HepG2 (cell line): Measurements from ENCODE around the gene SPRED2. TPM values are rescaled to one million over a fixed set of nuclear protein-coding genes. Genes with fewer than 3 reads are reported as not detected.

ENCODE experiments used
- ATAC-seq: fragments of 200-7000 bp; cut with Tn5 transposase; 3 replicates; pipeline ENCODE4 v1.9.1; 2020; ENCODE audit warnings: mild to moderate bottlenecking, moderate library complexity
- BruUV-seq: library from RNA; stranded (reverse); fragments of 400-500 nt; replicated peaks from 2 replicates; lab custom pipeline; 2021; lab: Mats Ljungman, UMichigan
- CTCF ChIA-PET: fragments of 300-600 bp; formaldehyde crosslinking; extraction: SDS; loops from one replicate; lab custom pipeline; 2021; ENCODE audit warnings: low total read pairs, inconsistent platforms, low intra/inter-chr PET ratio; lab: Yijun Ruan, JAX
- POLR2A ChIA-PET: fragments of 350-600 bp; sonication (Branson Sonifier 250); formaldehyde crosslinking; loops from one replicate; lab custom pipeline; 2020; ENCODE audit warnings: antibody characterized with exemption, inconsistent platforms; lab: Yijun Ruan, JAX
- DNase-seq: peaks from one replicate; pipeline ENCODE4 v3.0.0-alpha.2; 2015; ENCODE audit warnings: low spot score
- FAIRE-seq: peaks from 3 replicates; lab custom pipeline; 2011; peaks lifted over from hg19 to GRCh38; lab: Jason Lieb, UNC
- H2AFZ ChIP-seq: one replicate; pipeline ENCODE4 v1.6.1; 2011; ENCODE audit warnings: low read length, inconsistent platforms
- H3K27ac ChIP-seq: fragments of 300-600 bp; 3 replicates; pipeline ENCODE4 v1.8.0; 2011; ENCODE audit warnings: mixed run types, mild to moderate bottlenecking, mixed read lengths, low read length, inconsistent platforms; ENCODE audit not compliant: insufficient read depth; ENCODE audit errors: extremely low read length
- H3K27me3 ChIP-seq, 2 experiments: fragments of 200-600 bp in 1 of 2; 2 replicates in 1 of 2; 3 replicates in 1 of 2; pipeline versions ENCODE4 v1.6.0 to v1.8.0; 2011; ENCODE audit warnings: low read length in 2 of 2, mild to moderate bottlenecking in 2 of 2, moderate library complexity in 2 of 2, inconsistent platforms in 1 of 2; ENCODE audit not compliant: insufficient read depth in 2 of 2, control insufficient read depth in 1 of 2
- H3K36me3 ChIP-seq, 2 experiments: fragments of 200-600 bp in 1 of 2; replicated peaks in 1 of 2; 2 replicates in 1 of 2; 3 replicates in 1 of 2; pipeline versions ENCODE4 v1.5.1 to v1.8.0; 2011; ENCODE audit warnings: low read length in 2 of 2, inconsistent platforms in 1 of 2; ENCODE audit not compliant: insufficient read depth in 2 of 2, control insufficient read depth in 1 of 2
- H3K4me1 ChIP-seq: 2 replicates; pipeline ENCODE4 v1.5.1; 2012; ENCODE audit warnings: low read length, inconsistent platforms; ENCODE audit not compliant: insufficient read depth
- H3K4me2 ChIP-seq: 2 replicates; pipeline ENCODE4 v1.6.0; 2011; ENCODE audit warnings: low read depth, low read length, inconsistent platforms
- H3K4me3 ChIP-seq, 3 experiments: fragments of 200-600 bp in 1 of 3; sonication (generic), shearing (Covaris generic) in 1 of 3; replicated peaks in 1 of 3; 2 replicates each; pipeline ENCODE4 v1.5.1; 2011 to 2016; ENCODE audit warnings: low read length in 3 of 3, inconsistent platforms in 2 of 3, low read depth in 2 of 3, mild to moderate bottlenecking in 2 of 3, control low read depth in 1 of 3, mixed read lengths in 1 of 3; ENCODE audit not compliant: insufficient read depth in 1 of 3
- H3K79me2 ChIP-seq: one replicate; pipeline ENCODE4 v1.6.1; 2011; ENCODE audit warnings: low read length, inconsistent platforms; ENCODE audit not compliant: insufficient read depth
- H3K9ac ChIP-seq: 2 replicates; pipeline ENCODE4 v1.6.0; 2011; ENCODE audit warnings: mild to moderate bottlenecking, low read depth, low read length, inconsistent platforms; ENCODE audit not compliant: insufficient read depth
- H3K9me3 ChIP-seq: 2 replicates; pipeline ENCODE4 v1.5.1; 2012; ENCODE audit warnings: mild to moderate bottlenecking, low read length
- H4K20me1 ChIP-seq: 2 replicates; pipeline ENCODE4 v1.6.0; 2011; ENCODE audit warnings: inconsistent platforms, mild to moderate bottlenecking, low read length, moderate library complexity; ENCODE audit not compliant: insufficient read depth
- BHLHE40 ChIP-seq: IDR thresholded peaks from 2 replicates; pipeline ENCODE4 v1.6.1; 2011; ENCODE audit warnings: low read length, improper control_type of control experiment
- HOXA7 ChIP-seq: sonication (generic); formaldehyde crosslinking; IDR thresholded peaks from 2 replicates; pipeline ENCODE4 v1.8.1; 2022; ENCODE audit warnings: mild to moderate bottlenecking, missing genetic modification reagents, moderate library complexity
- PAWR ChIP-seq: sonication (generic); formaldehyde crosslinking; IDR thresholded peaks from 2 replicates; pipeline ENCODE4 v1.4.0; 2020; ENCODE audit warnings: missing genetic modification reagents, mild to moderate bottlenecking, borderline replicate concordance
- RARG ChIP-seq: sonication (generic); formaldehyde crosslinking; IDR thresholded peaks from 2 replicates; pipeline ENCODE4 v1.4.0; 2020; ENCODE audit warnings: low read depth, mild to moderate bottlenecking, missing genetic modification reagents
- RFX1 ChIP-seq: fragments of 450-650 bp; IDR thresholded peaks from 2 replicates; pipeline ENCODE4 v1.6.1; 2017
- RFX5 ChIP-seq: IDR thresholded peaks from 2 replicates; pipeline ENCODE4 v1.6.1; 2011; ENCODE audit warnings: low read depth, low read length, improper control_type of control experiment
- TBX3 ChIP-seq: fragments of 450-650 bp; IDR thresholded peaks from 2 replicates; pipeline ENCODE4 v1.6.1; 2017; ENCODE audit warnings: antibody characterized with exemption, mild to moderate bottlenecking, inconsistent platforms, borderline replicate concordance
- ZNF160 ChIP-seq: sonication (generic); formaldehyde crosslinking; IDR thresholded peaks from 2 replicates; pipeline ENCODE4 v1.8.0; 2022; ENCODE audit warnings: mild to moderate bottlenecking, inconsistent platforms, missing genetic modification reagents
- ZNF30 ChIP-seq: sonication (generic); formaldehyde crosslinking; IDR thresholded peaks from 2 replicates; pipeline ENCODE4 v1.5.0; 2020; ENCODE audit warnings: mild to moderate bottlenecking, missing genetic modification reagents
- ZNF678 ChIP-seq: sonication (generic); formaldehyde crosslinking; IDR thresholded peaks from 2 replicates; pipeline ENCODE4 v1.4.0; 2020; ENCODE audit warnings: mild to moderate bottlenecking, missing genetic modification reagents
- ZSCAN20 ChIP-seq: sonication (generic); formaldehyde crosslinking; IDR thresholded peaks from 2 replicates; pipeline ENCODE4 v1.4.0; 2020; ENCODE audit warnings: missing genetic modification reagents, mild to moderate bottlenecking, borderline replicate concordance
- WGBS: methylation state at CpG from one replicate; pipeline ENCODE4 v1.1.6; 2017; ENCODE audit warnings: low lambda C conversion rate; 5-methylcytosine and 5-hydroxymethylcytosine counted together
- in situ Hi-C: cut with HindIII; loops from 2 replicates; pipeline ENCODE4 v1.10.0; 2017; ENCODE audit warnings: low pct_unique_long_range_greater_than_20kb; ENCODE audit not compliant: extremely low pct_ligation_motif_present
- intact Hi-C: fragments of 100-400 bp; cut with micrococcal nuclease; formaldehyde crosslinking; loops from one replicate; pipeline ENCODE4 v1.10.0; 2022; ENCODE audit not compliant: unreplicated experiment
- polyA plus RNA-seq, 8 experiments: library from polyadenylated mRNA; depleted of rRNA in 3 of 8; stranded (reverse) in 7 of 8; unstranded in 1 of 8; fragments of >200 nt; fragmentation: Illumina TruSeq in 4 of 8; extraction: Trizol in 4 of 8; gene quantifications; 2 replicates each; pipeline versions ENCODE4 v1.2.1 to v1.2.3, GENCODE V29; 2011 to 2016; ENCODE audit warnings: low read depth in 4 of 8, missing spikeins in 1 of 8, mixed read lengths in 1 of 8; ENCODE audit not compliant: insufficient read depth in 1 of 8
- total RNA-seq, 5 experiments: library from RNA; depleted of rRNA; stranded (reverse); fragments of >200 nt; fragmentation: Illumina TruSeq; extraction: Trizol; gene quantifications; 2 replicates each; pipeline ENCODE4 v1.2.3, GENCODE V29; 2016; ENCODE audit warnings: low read depth in 1 of 5
- TF ChIP-seq, protein P1 (sequence below): sonication (generic); formaldehyde crosslinking; IDR thresholded peaks from 2 replicates; pipeline ENCODE4 v1.4.0; 2020; ENCODE audit warnings: missing genetic modification reagents
- TF ChIP-seq, protein P2 (sequence below), 2 experiments: sonication (generic) in 1 of 2; formaldehyde crosslinking in 1 of 2; IDR thresholded peaks; 2 replicates each; pipeline versions ENCODE4 v1.5.1 to v1.6.1; 2011 to 2020; ENCODE audit warnings: borderline replicate concordance in 1 of 2, low read depth in 1 of 2, low read length in 1 of 2, mild to moderate bottlenecking in 1 of 2, missing genetic modification reagents in 1 of 2, moderate library complexity in 1 of 2
- TF ChIP-seq, protein P3 (sequence below): sonication (generic); IDR thresholded peaks from 2 replicates; pipeline ENCODE4 v1.6.1; 2016; ENCODE audit warnings: low read depth, borderline replicate concordance
- TF ChIP-seq, protein P4 (sequence below): sonication (generic); formaldehyde crosslinking; IDR thresholded peaks from 2 replicates; pipeline ENCODE4 v1.5.1; 2020; ENCODE audit warnings: mild to moderate bottlenecking, missing genetic modification reagents, moderate library complexity

Gene SPRED2
- total and polyA plus RNA-seq, 2 of the 13 experiments (the other 11 are each of a cell fraction or from before 2014, with no cell fraction given) = 13.0 to 37.0 TPM

DNA sequence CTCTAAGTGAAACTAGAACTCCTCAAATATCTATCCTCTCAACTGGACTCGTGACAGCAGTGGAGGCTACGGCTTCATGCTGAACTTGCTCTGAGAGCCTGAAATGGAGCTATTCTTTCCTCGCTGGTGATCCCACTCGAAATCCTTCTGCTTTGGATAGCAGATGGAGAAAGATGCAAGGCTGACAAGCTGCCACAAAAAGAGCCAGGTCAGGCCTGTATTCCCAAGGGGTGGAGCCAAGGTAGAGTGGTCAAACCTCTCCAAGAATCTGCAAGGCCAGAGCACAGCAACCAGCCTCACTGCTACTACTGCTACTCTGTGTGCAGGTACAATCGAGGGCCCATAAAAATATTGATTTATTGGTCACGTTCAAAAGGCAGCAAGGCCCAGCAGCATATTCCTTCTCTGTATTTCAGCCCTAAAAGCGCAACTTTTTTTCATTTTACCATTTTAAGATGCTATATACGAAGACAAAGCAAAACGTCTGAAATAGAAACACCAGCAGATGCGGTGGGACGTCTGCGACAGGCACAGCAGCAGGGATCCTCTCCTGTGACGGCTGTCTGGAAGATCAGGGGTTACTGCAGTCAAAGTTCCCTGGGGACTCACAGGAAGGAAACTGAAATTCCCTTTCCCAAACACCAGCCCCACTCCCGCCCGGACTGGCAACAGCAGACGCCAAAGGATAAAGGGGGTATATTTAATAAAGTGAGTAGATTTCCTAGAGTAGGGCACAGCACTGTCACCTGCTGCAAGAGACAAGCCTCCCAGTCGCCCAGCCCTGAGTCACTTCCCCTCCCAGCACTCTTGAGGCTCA is 2.4 kb downstream of the SPRED2 start (continued):
- TF ChIP-seq, protein P1, sequence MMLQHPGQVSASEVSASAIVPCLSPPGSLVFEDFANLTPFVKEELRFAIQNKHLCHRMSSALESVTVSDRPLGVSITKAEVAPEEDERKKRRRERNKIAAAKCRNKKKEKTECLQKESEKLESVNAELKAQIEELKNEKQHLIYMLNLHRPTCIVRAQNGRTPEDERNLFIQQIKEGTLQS (CRISPR knock-in tag) = no peak
- TF ChIP-seq ZNF678 (CRISPR knock-in tag) (no peak), PAWR (no peak)
- TF ChIP-seq, all 625 proteins: peak for 40

DNA sequence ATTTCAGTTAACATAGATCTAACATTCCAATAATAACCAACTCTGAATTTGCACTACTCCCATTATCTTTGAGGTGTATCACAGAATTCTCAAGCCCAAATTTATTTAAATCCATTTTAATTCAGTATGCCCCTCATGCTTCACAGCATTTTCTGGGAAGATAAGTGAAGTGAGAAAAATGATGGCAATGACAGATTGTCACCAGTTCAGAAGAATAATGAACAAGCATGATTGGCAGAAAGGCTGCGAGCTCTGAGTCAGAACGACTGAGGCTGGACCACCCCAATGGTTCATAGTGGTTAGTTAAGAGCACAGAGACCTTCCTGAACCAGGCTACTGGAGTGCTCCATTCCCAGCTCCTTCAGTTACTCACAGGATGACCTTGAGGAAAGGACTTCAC is 4.9 kb downstream of the SPRED2 start:
- no peak for FAIRE-seq
- no peak for ATAC-seq
- 83% methylated on average over 2 of the region's 2 CpGs for WGBS
- H2AFZ ChIP-seq = no peak overlapping the region
- no peak for DNase-seq
- no peak overlapping the region for H3K27ac ChIP-seq
- no peaks in the 10 kb centered on the region for H3K27me3 ChIP-seq
- ChIA-PET CTCF (no interaction called here), POLR2A (interaction anchor here (1.0 to 2.6 kb wide), 2 partner anchors 9 to 77 kb away, joined by 3 to 17 read pairs; no protein-coding TSS in a partner anchor)
- H3K79me2 ChIP-seq = peaks cover 99% of the 10 kb centered on the region
- BruUV-seq = no TSS peak
- peaks cover 81% of the 10 kb centered on the region for H4K20me1 ChIP-seq
- H3K4me1 ChIP-seq = peaks cover 71% of the 10 kb centered on the region
- no peak overlapping the region for H3K4me2 ChIP-seq
- no peak overlapping the region for H3K9ac ChIP-seq
- intact Hi-C loops (no loop called here), in situ Hi-C loops (no loop called here)
- no peak overlapping the region for H3K4me3 ChIP-seq
- H3K36me3 ChIP-seq = peaks cover 2 to 18% of the 10 kb centered on the region in 2 experiments; a peak in 4 of 5 replicates
- H3K9me3 ChIP-seq = no peaks in the 10 kb centered on the region
- TF ChIP-seq, protein P2, sequence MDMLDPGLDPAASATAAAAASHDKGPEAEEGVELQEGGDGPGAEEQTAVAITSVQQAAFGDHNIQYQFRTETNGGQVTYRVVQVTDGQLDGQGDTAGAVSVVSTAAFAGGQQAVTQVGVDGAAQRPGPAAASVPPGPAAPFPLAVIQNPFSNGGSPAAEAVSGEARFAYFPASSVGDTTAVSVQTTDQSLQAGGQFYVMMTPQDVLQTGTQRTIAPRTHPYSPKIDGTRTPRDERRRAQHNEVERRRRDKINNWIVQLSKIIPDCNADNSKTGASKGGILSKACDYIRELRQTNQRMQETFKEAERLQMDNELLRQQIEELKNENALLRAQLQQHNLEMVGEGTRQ (IDR thresholded peaks at IDR 0.05; ENCODE audit: low read depth, low read length) = no peak
- TF ChIP-seq, protein P2 (CRISPR knock-in tag; IDR thresholded peaks at IDR 0.05; ENCODE audit: borderline replicate concordance) = no peak
- TF ChIP-seq RARG (no peak), ZNF30 (CRISPR knock-in tag) (no peak), RFX1 (no peak), HOXA7 (CRISPR knock-in tag) (no peak), BHLHE40 (no peak), TBX3 (no peak), RFX5 (no peak), ZNF160 (no peak), ZSCAN20 (CRISPR knock-in tag) (no peak)
- TF ChIP-seq, protein P3, sequence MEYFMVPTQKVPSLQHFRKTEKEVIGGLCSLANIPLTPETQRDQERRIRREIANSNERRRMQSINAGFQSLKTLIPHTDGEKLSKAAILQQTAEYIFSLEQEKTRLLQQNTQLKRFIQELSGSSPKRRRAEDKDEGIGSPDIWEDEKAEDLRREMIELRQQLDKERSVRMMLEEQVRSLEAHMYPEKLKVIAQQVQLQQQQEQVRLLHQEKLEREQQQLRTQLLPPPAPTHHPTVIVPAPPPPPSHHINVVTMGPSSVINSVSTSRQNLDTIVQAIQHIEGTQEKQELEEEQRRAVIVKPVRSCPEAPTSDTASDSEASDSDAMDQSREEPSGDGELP = no peak
- TF ChIP-seq, protein P4, sequence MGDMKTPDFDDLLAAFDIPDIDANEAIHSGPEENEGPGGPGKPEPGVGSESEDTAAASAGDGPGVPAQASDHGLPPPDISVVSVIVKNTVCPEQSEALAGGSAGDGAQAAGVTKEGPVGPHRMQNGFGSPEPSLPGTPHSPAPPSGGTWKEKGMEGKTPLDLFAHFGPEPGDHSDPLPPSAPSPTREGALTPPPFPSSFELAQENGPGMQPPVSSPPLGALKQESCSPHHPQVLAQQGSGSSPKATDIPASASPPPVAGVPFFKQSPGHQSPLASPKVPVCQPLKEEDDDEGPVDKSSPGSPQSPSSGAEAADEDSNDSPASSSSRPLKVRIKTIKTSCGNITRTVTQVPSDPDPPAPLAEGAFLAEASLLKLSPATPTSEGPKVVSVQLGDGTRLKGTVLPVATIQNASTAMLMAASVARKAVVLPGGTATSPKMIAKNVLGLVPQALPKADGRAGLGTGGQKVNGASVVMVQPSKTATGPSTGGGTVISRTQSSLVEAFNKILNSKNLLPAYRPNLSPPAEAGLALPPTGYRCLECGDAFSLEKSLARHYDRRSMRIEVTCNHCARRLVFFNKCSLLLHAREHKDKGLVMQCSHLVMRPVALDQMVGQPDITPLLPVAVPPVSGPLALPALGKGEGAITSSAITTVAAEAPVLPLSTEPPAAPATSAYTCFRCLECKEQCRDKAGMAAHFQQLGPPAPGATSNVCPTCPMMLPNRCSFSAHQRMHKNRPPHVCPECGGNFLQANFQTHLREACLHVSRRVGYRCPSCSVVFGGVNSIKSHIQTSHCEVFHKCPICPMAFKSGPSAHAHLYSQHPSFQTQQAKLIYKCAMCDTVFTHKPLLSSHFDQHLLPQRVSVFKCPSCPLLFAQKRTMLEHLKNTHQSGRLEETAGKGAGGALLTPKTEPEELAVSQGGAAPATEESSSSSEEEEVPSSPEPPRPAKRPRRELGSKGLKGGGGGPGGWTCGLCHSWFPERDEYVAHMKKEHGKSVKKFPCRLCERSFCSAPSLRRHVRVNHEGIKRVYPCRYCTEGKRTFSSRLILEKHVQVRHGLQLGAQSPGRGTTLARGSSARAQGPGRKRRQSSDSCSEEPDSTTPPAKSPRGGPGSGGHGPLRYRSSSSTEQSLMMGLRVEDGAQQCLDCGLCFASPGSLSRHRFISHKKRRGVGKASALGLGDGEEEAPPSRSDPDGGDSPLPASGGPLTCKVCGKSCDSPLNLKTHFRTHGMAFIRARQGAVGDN = no peak
